Karpas-422 (cell line): ENCODE data around the gene ISLR. TPM values are rescaled to one million over a fixed set of nuclear protein-coding genes. Genes with fewer than 3 reads are reported as not detected.

Experiments
- DNase-seq: peaks from one replicate; pipeline ENCODE4 v3.0.0-alpha.2; 2015
- H2AFZ ChIP-seq: fragments of 200-600 bp; sonication (generic); 2 replicates; pipeline ENCODE4 v1.6.1; 2014; ENCODE audit warnings: antibody characterized with exemption, low read length, mixed read lengths
- H3K27ac ChIP-seq: fragments of 200-600 bp; sonication (generic); 2 replicates; pipeline ENCODE4 v1.5.1; 2014; ENCODE audit warnings: mild to moderate bottlenecking, low read length, moderate library complexity
- H3K27me3 ChIP-seq: fragments of 200-600 bp; sonication (generic); 2 replicates; pipeline ENCODE4 v1.6.1; 2014; ENCODE audit warnings: low read length, mixed read lengths
- H3K36me3 ChIP-seq: fragments of 200-600 bp; sonication (generic); 2 replicates; pipeline ENCODE4 v1.6.1; 2014; ENCODE audit warnings: low read length, mixed read lengths; ENCODE audit not compliant: insufficient read depth
- H3K4me1 ChIP-seq: fragments of 200-600 bp; sonication (generic); 2 replicates; pipeline ENCODE4 v1.6.1; 2014; ENCODE audit warnings: mild to moderate bottlenecking, low read length, mixed read lengths
- H3K4me2 ChIP-seq: fragments of 200-600 bp; sonication (generic); 2 replicates; pipeline ENCODE4 v1.6.1; 2014; ENCODE audit warnings: low read length, low read depth, mild to moderate bottlenecking; ENCODE audit not compliant: poor library complexity, severe bottlenecking
- H3K4me3 ChIP-seq: fragments of 200-600 bp; sonication (generic); 2 replicates; pipeline ENCODE4 v1.5.1; 2014; ENCODE audit warnings: mild to moderate bottlenecking, antibody characterized with exemption, low read length, mixed read lengths
- H3K79me2 ChIP-seq: fragments of 200-600 bp; sonication (generic); 2 replicates; pipeline ENCODE4 v1.6.1; 2014; ENCODE audit warnings: mild to moderate bottlenecking, low read length, mixed read lengths
- H3K9ac ChIP-seq: fragments of 200-600 bp; sonication (generic); 2 replicates; pipeline ENCODE4 v1.6.0; 2014; ENCODE audit warnings: low read length
- H3K9me2 ChIP-seq: fragments of 200-600 bp; sonication (generic), shearing (Covaris generic); replicated peaks from 2 replicates; pipeline ENCODE4 v1.6.0; 2014; ENCODE audit warnings: mild to moderate bottlenecking, low read length, moderate library complexity; ENCODE audit not compliant: insufficient read depth
- H3K9me3 ChIP-seq: fragments of 300-700, 200-600 bp; sonication (generic); 2 replicates; pipeline ENCODE4 v1.6.1; 2014; ENCODE audit warnings: low read length, mixed read lengths
- H4K20me1 ChIP-seq: fragments of 200-600 bp; sonication (generic); 2 replicates; pipeline ENCODE4 v1.6.1; 2014; ENCODE audit warnings: mild to moderate bottlenecking, antibody characterized with exemption, low read length, low read depth; ENCODE audit not compliant: insufficient read depth
- total RNA-seq: library from RNA; depleted of rRNA; stranded (reverse); fragments of >200 nt; shearing (Covaris generic); gene quantifications from 2 replicates; pipeline ENCODE4 v1.2.3, GENCODE V29; 2014; ENCODE audit warnings: low replicate concordance

Gene ISLR
- total RNA-seq, 1 experiment from 2014 or later, result not detected

- Histone ChIP-seq H3K4me2 (no peak overlapping the region), H3K9ac (no peak overlapping the region), H2AFZ (no peak overlapping the region), H3K9me3 (no peaks in the 10 kb centered on the region), H3K27ac (no peak overlapping the region), H3K9me2 (no peaks in the 10 kb centered on the region), H3K4me3 (no peak overlapping the region), H4K20me1 (no peaks in the 10 kb centered on the region), H3K36me3 (no peaks in the 10 kb centered on the region), H3K27me3 (no peaks in the 10 kb centered on the region), H3K4me1 (peaks cover 3% of the 10 kb centered on the region; the same call in 1 of the 2 replicates), H3K79me2 (no peaks in the 10 kb centered on the region)
- no peak for DNase-seq
These were observed 42.4 kb downstream of the ISLR start for GRCh38 chr15:74215958-74216357.

GRCh38 chr15:74216949-74217348 lies 43.4 kb downstream of the ISLR start:
- no peak overlapping the region for H3K4me2 ChIP-seq
- no peak overlapping the region for H2AFZ ChIP-seq
- H3K27ac ChIP-seq, result no peak overlapping the region
- H3K79me2 ChIP-seq, result no peaks in the 10 kb centered on the region
- no peaks in the 10 kb centered on the region for H3K36me3 ChIP-seq
- H3K9me2 ChIP-seq, result no peaks in the 10 kb centered on the region
- peaks cover 3% of the 10 kb centered on the region; the same call in 1 of the 2 replicates for H3K4me1 ChIP-seq
- DNase-seq, result no peak
- no peaks in the 10 kb centered on the region for H4K20me1 ChIP-seq
- no peak overlapping the region for H3K9ac ChIP-seq
- no peaks in the 10 kb centered on the region for H3K27me3 ChIP-seq
- no peak overlapping the region for H3K4me3 ChIP-seq
- no peaks in the 10 kb centered on the region for H3K9me3 ChIP-seq

GRCh38 chr15:74217907-74218885 lies 44.7 kb downstream of the ISLR start:
- Histone ChIP-seq H3K36me3 (no peaks in the 10 kb centered on the region), H2AFZ (no peak overlapping the region), H3K9me3 (no peaks in the 10 kb centered on the region), H3K4me2 (no peak overlapping the region), H3K27me3 (no peaks in the 10 kb centered on the region), H3K79me2 (no peaks in the 10 kb centered on the region), H4K20me1 (no peaks in the 10 kb centered on the region), H3K9ac (no peak overlapping the region), H3K4me3 (no peak overlapping the region), H3K4me1 (peaks cover 3% of the 10 kb centered on the region; the same call in 1 of the 2 replicates), H3K27ac (no peak overlapping the region), H3K9me2 (no peaks in the 10 kb centered on the region)
- DNase-seq, result no peak

- Histone ChIP-seq H3K4me3 (no peak overlapping the region), H3K9me3 (no peaks in the 10 kb centered on the region), H2AFZ (no peak overlapping the region), H3K4me1 (no peaks in the 10 kb centered on the region), H3K27ac (no peak overlapping the region), H3K4me2 (no peak overlapping the region), H3K27me3 (no peaks in the 10 kb centered on the region), H3K9me2 (no peaks in the 10 kb centered on the region), H3K36me3 (no peaks in the 10 kb centered on the region), H3K9ac (no peak overlapping the region), H3K79me2 (no peaks in the 10 kb centered on the region), H4K20me1 (0 out of 2 replicates have a peak, but pooled peaks cover 3% of the 10 kb centered on the region)
- DNase-seq, result no peak
These were observed 47.2 kb downstream of the ISLR start for GRCh38 chr15:74220475-74221248.

- Histone ChIP-seq H3K36me3 (no peaks in the 10 kb centered on the region), H4K20me1 (0 out of 2 replicates have a peak, but pooled peaks cover 3% of the 10 kb centered on the region), H3K79me2 (no peaks in the 10 kb centered on the region), H3K9ac (no peak overlapping the region), H3K9me3 (no peaks in the 10 kb centered on the region), H3K27ac (no peak overlapping the region), H3K4me1 (no peaks in the 10 kb centered on the region), H3K4me3 (no peak overlapping the region), H3K27me3 (no peaks in the 10 kb centered on the region), H2AFZ (no peak overlapping the region), H3K4me2 (no peak overlapping the region), H3K9me2 (no peaks in the 10 kb centered on the region)
- no peak for DNase-seq
These were observed 48.1 kb downstream of the ISLR start for GRCh38 chr15:74221399-74222239.

- DNase-seq, result no peak
- Histone ChIP-seq H3K27me3 (no peaks in the 10 kb centered on the region), H3K4me3 (no peak overlapping the region), H4K20me1 (0 out of 2 replicates have a peak, but pooled peaks cover 3% of the 10 kb centered on the region), H3K9ac (no peak overlapping the region), H3K9me2 (no peaks in the 10 kb centered on the region), H3K4me1 (no peaks in the 10 kb centered on the region), H3K4me2 (no peak overlapping the region), H3K27ac (no peak overlapping the region), H3K36me3 (no peaks in the 10 kb centered on the region), H3K79me2 (no peaks in the 10 kb centered on the region), H2AFZ (no peak overlapping the region), H3K9me3 (no peaks in the 10 kb centered on the region)
These were observed 49.0 kb downstream of the ISLR start for GRCh38 chr15:74222240-74223119.

GRCh38 chr15:74225928-74226327 lies 52.4 kb downstream of the ISLR start:
- H3K27me3 ChIP-seq, result no peaks in the 10 kb centered on the region
- no peaks in the 10 kb centered on the region for H3K9me3 ChIP-seq
- no peak overlapping the region for H3K27ac ChIP-seq
- no peak overlapping the region for H3K4me2 ChIP-seq
- no peaks in the 10 kb centered on the region for H3K4me1 ChIP-seq
- no peak overlapping the region for H3K4me3 ChIP-seq
- H3K9ac ChIP-seq, result no peak overlapping the region
- no peaks in the 10 kb centered on the region for H3K36me3 ChIP-seq
- H3K79me2 ChIP-seq, result no peaks in the 10 kb centered on the region
- H2AFZ ChIP-seq, result no peak overlapping the region
- no peak for DNase-seq
- 0 out of 2 replicates have a peak, but pooled peaks cover 3% of the 10 kb centered on the region for H4K20me1 ChIP-seq
- no peaks in the 10 kb centered on the region for H3K9me2 ChIP-seq
